ENCODE measurements around the gene CXCL5.

CXCL5 gene

GRCh38 chr4:73998040-73999011 is at the start of gene CXCL5:
CXCL5 (minus strand) TSS chr4:73998677; CDS start chr4:73998581, 96 bp downstream.
- DNase-seq (ENCODE audit: low read depth in 2 of 2) = no peak

GRCh38 chr4:74047152-74047551 is 48.7 kb upstream of the CXCL5 start:
- no peak for DNase-seq (ENCODE audit: low read depth in 2 of 2)

GRCh38 chr4:74045772-74046171 is 47.3 kb upstream of the CXCL5 start:
- DNase-seq (ENCODE audit: low read depth in 2 of 2) = no peak

GRCh38 chr4:74045247-74045646 is 46.8 kb upstream of the CXCL5 start:
- no peak for DNase-seq (ENCODE audit: low read depth in 2 of 2)

GRCh38 chr4:74044677-74045076 is 46.2 kb upstream of the CXCL5 start:
- DNase-seq (ENCODE audit: low read depth in 2 of 2) = no peak

- DNase-seq (ENCODE audit: low read depth in 2 of 2) = no peak
Observed at GRCh38 chr4:74042681-74043080, 44.2 kb upstream of the CXCL5 start.

GRCh38 chr4:74041418-74041817 is 42.9 kb upstream of the CXCL5 start:
- DNase-seq (ENCODE audit: low read depth in 2 of 2) = no peak

- no peak for DNase-seq (ENCODE audit: low read depth in 2 of 2)
Observed at GRCh38 chr4:74039315-74039763, 40.9 kb upstream of the CXCL5 start.

GRCh38 chr4:74038425-74039314 is 40.2 kb upstream of the CXCL5 start, which contains the start of gene CXCL3:
CXCL3 (minus strand) TSS chr4:74038689; CDS start chr4:74038611, 78 bp downstream.
- peak in 1 of 2 donors; percentile 10 for DNase-seq (ENCODE audit: low read depth in 2 of 2)

GRCh38 chr4:74038086-74038424 is 39.6 kb upstream of the CXCL5 start:
- DNase-seq (ENCODE audit: low read depth in 2 of 2) = no peak

GRCh38 chr4:74037076-74037955 is 38.8 kb upstream of the CXCL5 start:
- no peak for DNase-seq (ENCODE audit: low read depth in 2 of 2)

GRCh38 chr4:74033739-74034138 is 35.3 kb upstream of the CXCL5 start:
- no peak for DNase-seq (ENCODE audit: low read depth in 2 of 2)

GRCh38 chr4:74032064-74032463 is 33.6 kb upstream of the CXCL5 start:
- no peak for DNase-seq (ENCODE audit: low read depth in 2 of 2)

GRCh38 chr4:74031576-74031975 is 33.1 kb upstream of the CXCL5 start:
- DNase-seq (ENCODE audit: low read depth in 2 of 2) = no peak

GRCh38 chr4:74030285-74030684 is 31.8 kb upstream of the CXCL5 start:
- no peak for DNase-seq (ENCODE audit: low read depth in 2 of 2)

- no peak for DNase-seq (ENCODE audit: low read depth in 2 of 2)
Observed at GRCh38 chr4:74028504-74028903, 30.0 kb upstream of the CXCL5 start.

GRCh38 chr4:74023709-74024108 is 25.2 kb upstream of the CXCL5 start:
- DNase-seq (ENCODE audit: low read depth in 2 of 2) = no peak

- DNase-seq (ENCODE audit: low read depth in 2 of 2) = no peak
Observed at GRCh38 chr4:74021601-74022000, 23.1 kb upstream of the CXCL5 start.

- no peak for DNase-seq (ENCODE audit: low read depth in 2 of 2)
Observed at GRCh38 chr4:74018771-74019170, 20.3 kb upstream of the CXCL5 start.

- DNase-seq (ENCODE audit: low read depth in 2 of 2) = no peak
Observed at GRCh38 chr4:74018116-74018515, 19.6 kb upstream of the CXCL5 start.

GRCh38 chr4:74016068-74016467 is 17.6 kb upstream of the CXCL5 start:
- no peak for DNase-seq (ENCODE audit: low read depth in 2 of 2)

All from stimulated activated CD8-positive, alpha-beta memory T cell treated with anti-CD3 and anti-CD28 coated beads, Interleukin-2, amount 100 ng/mL, for 48 hours (primary cell).